GM12892 (cell line): Measurements from ENCODE around the gene PHLDB3.

ENCODE experiments used
- POLR2A ChIP-seq: IDR thresholded peaks from 2 replicates; pipeline ENCODE4 v1.6.1; 2011; ENCODE audit warnings: low read depth, low read length, control low read depth
- POLR2AphosphoS5 ChIP-seq: IDR thresholded peaks from 2 replicates; pipeline ENCODE4 v1.6.1; 2011; ENCODE audit warnings: low read depth, low read length, control low read depth
- TAF1 ChIP-seq: IDR thresholded peaks from 2 replicates; pipeline ENCODE4 v1.6.1; 2011; ENCODE audit warnings: low read depth, mild to moderate bottlenecking, control low read depth, low read length, borderline replicate concordance

GRCh38 chr19:43467276-43467675 lies 37.3 kb downstream of the PHLDB3 start:
- TF ChIP-seq POLR2A (no peak), TAF1 (no peak), POLR2AphosphoS5 (no peak)
